Caco-2 (cell line): ENCODE measurements around the gene FAM162B. TPM values are rescaled to one million over a fixed set of nuclear protein-coding genes. Genes with fewer than 3 reads are reported as not detected.

Experiments
- BruUV-seq: library from RNA; stranded (reverse); fragments of 400-500 nt; replicated peaks from 2 replicates; lab custom pipeline; 2021; lab: Mats Ljungman, UMichigan
- CTCF ChIA-PET: fragments of 300-600 bp; sonication (Branson Sonifier 250); formaldehyde crosslinking; loops from one replicate; lab custom pipeline; 2022; ENCODE audit warnings: antibody characterized with exemption; lab: Charles Lee
- POLR2A ChIA-PET: fragments of 300-600 bp; sonication (Branson Sonifier 250); formaldehyde crosslinking; loops from one replicate; lab custom pipeline; 2022; ENCODE audit warnings: antibody characterized with exemption; lab: Charles Lee
- DNase-seq, 2 experiments: peaks; one replicate each; pipeline versions ENCODE4 v3.0.0 to v3.0.0-alpha.2; 2020 to 2022
- H3K27me3 ChIP-seq: replicated peaks from 2 replicates; pipeline ENCODE4 v1.6.0; 2011; ENCODE audit warnings: low read length; ENCODE audit not compliant: control insufficient read depth, insufficient read depth
- H3K36me3 ChIP-seq: 2 replicates; pipeline ENCODE4 v1.5.1; 2011; ENCODE audit warnings: low read length; ENCODE audit not compliant: control insufficient read depth, insufficient read depth
- H3K4me1 ChIP-seq: fragments of 250-450 bp; sonication (Bioruptor Pico); 2 replicates; pipeline ENCODE4 v1.5.1; 2020; ENCODE audit warnings: mild to moderate bottlenecking
- H3K4me3 ChIP-seq: 2 replicates; pipeline ENCODE4 v1.5.1; 2011; ENCODE audit warnings: low read depth, mild to moderate bottlenecking, control low read depth, low read length
- H3K9me3 ChIP-seq: fragments of 250-450 bp; sonication (Bioruptor Pico); 2 replicates; pipeline ENCODE4 v1.5.1; 2020; ENCODE audit warnings: mild to moderate bottlenecking, moderate library complexity
- H3K27ac Mint-ChIP-seq: one replicate; pipeline ENCODE4 v1.8.0; 2022; ENCODE audit warnings: mixed read lengths; ENCODE audit not compliant: unreplicated experiment
- H3K27me3 Mint-ChIP-seq: one replicate; pipeline ENCODE4 v1.8.0; 2022; ENCODE audit warnings: mixed read lengths; ENCODE audit not compliant: insufficient read depth, unreplicated experiment
- H3K36me3 Mint-ChIP-seq: one replicate; pipeline ENCODE4 v1.8.0; 2022; ENCODE audit warnings: mild to moderate bottlenecking, mixed read lengths; ENCODE audit not compliant: insufficient read depth, unreplicated experiment
- H3K4me1 Mint-ChIP-seq: one replicate; pipeline ENCODE4 v1.8.0; 2022; ENCODE audit warnings: low read depth, mixed read lengths; ENCODE audit not compliant: unreplicated experiment
- H3K4me3 Mint-ChIP-seq: one replicate; pipeline ENCODE4 v1.8.0; 2022; ENCODE audit warnings: mild to moderate bottlenecking, moderate library complexity, mixed read lengths; ENCODE audit not compliant: unreplicated experiment
- H3K9me3 Mint-ChIP-seq: one replicate; pipeline ENCODE4 v1.8.0; 2022; ENCODE audit warnings: mixed read lengths; ENCODE audit not compliant: unreplicated experiment
- intact Hi-C: fragments of 100-400 bp; cut with micrococcal nuclease; formaldehyde crosslinking; loops from one replicate; pipeline ENCODE4 v1.10.0; 2022; ENCODE audit not compliant: unreplicated experiment
- total RNA-seq: library from RNA; stranded (reverse); gene quantifications from 2 replicates; pipeline ENCODE4 v1.2.3, GENCODE V29; 2022
- TF ChIP-seq, protein P1 (sequence below), 2 experiments: fragments of 200-600 bp in 1 of 2; IDR thresholded peaks; 1 replicate in 1 of 2; 2 replicates in 1 of 2; pipeline versions ENCODE4 v1.5.1 to v1.8.0; 2011 to 2022; ENCODE audit warnings: antibody characterized with exemption in 1 of 2, control low read depth in 1 of 2, inconsistent platforms in 1 of 2, low read depth in 1 of 2, low read length in 1 of 2, mild to moderate bottlenecking in 1 of 2, moderate library complexity in 1 of 2; ENCODE audit not compliant: insufficient read depth in 1 of 2, severe bottlenecking in 1 of 2, unreplicated experiment in 1 of 2

FAM162B gene
- total RNA-seq, 1 experiment from 2014 or later, result not detected

DNA sequence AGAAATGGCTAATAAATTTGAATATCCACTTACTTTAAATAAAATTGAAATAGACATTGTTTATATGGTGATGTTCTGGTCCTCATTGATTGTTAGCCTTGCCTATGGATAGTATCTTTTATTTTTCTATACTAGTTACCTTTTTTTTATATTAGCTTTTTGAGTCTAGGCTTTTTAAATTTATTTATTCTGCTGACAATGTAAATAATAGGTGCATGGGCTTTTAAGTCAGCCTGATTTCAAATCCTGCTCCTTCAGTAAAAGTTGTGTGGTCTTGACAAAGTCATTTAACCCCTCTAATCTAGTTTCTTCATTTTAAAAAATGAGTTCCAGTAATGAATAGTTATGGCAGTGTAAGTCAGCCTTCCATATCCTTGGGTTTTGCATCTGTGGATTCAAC is 38.6 kb downstream of the FAM162B start:
- no TSS peak for BruUV-seq
- H3K4me1 ChIP-seq, result no peaks in the 10 kb centered on the region
- no peak overlapping the region for H3K4me3 ChIP-seq
- no peaks in the 10 kb centered on the region for H3K27me3 ChIP-seq
- intact Hi-C loops, result no loop called here
- Mint-ChIP-seq H3K27ac (no peak overlapping the region), H3K9me3 (no peaks in the 10 kb centered on the region), H3K27me3 (no peaks in the 10 kb centered on the region), H3K36me3 (peaks cover 9% of the 10 kb centered on the region), H3K4me1 (no peaks in the 10 kb centered on the region), H3K4me3 (no peak overlapping the region)
- POLR2A ChIA-PET, result no interaction called here
- H3K9me3 ChIP-seq, result no peaks in the 10 kb centered on the region
- CTCF ChIA-PET, result no interaction called here
- DNase-seq, result no peak
- no peaks in the 10 kb centered on the region for H3K36me3 ChIP-seq
- TF ChIP-seq, protein P1, sequence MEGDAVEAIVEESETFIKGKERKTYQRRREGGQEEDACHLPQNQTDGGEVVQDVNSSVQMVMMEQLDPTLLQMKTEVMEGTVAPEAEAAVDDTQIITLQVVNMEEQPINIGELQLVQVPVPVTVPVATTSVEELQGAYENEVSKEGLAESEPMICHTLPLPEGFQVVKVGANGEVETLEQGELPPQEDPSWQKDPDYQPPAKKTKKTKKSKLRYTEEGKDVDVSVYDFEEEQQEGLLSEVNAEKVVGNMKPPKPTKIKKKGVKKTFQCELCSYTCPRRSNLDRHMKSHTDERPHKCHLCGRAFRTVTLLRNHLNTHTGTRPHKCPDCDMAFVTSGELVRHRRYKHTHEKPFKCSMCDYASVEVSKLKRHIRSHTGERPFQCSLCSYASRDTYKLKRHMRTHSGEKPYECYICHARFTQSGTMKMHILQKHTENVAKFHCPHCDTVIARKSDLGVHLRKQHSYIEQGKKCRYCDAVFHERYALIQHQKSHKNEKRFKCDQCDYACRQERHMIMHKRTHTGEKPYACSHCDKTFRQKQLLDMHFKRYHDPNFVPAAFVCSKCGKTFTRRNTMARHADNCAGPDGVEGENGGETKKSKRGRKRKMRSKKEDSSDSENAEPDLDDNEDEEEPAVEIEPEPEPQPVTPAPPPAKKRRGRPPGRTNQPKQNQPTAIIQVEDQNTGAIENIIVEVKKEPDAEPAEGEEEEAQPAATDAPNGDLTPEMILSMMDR (IDR thresholded peaks at IDR 0.05; ENCODE audit: insufficient read depth in 1 of 2, low read depth in 1 of 2, low read length in 1 of 2, severe bottlenecking in 1 of 2, unreplicated experiment in 1 of 2), result no peak

DNA sequence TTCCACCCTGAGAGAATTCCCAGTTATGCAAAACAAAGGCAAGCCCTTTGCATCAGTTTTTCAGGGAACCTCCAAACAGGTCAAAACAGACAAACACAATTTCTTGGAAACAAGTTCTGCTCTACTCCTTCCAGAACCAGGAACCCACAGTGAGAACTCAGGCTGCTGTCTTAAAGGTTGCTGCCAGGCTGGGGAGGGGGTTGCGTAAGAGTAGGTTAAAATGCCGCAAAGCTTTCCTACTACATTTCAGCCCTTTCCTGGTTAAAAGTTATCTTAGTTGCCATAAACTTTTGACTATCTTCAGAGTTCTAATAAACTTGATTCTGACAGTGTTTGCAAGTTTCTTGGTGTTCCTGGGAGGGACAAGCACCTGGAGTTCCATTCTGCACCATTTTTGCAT is 50.8 kb downstream of the FAM162B start:
- Mint-ChIP-seq H3K4me1 (no peaks in the 10 kb centered on the region), H3K36me3 (peaks cover 36% of the 10 kb centered on the region), H3K27me3 (no peaks in the 10 kb centered on the region), H3K9me3 (no peaks in the 10 kb centered on the region), H3K4me3 (no peak overlapping the region), H3K27ac (no peak overlapping the region)
- intact Hi-C loops, result no loop called here
- H3K4me1 ChIP-seq, result no peaks in the 10 kb centered on the region; the same call in 1 of the 2 replicates
- DNase-seq, result peak in 1 of 2 experiments; percentile 2
- H3K36me3 ChIP-seq, result no peaks in the 10 kb centered on the region
- no peak overlapping the region for H3K4me3 ChIP-seq
- H3K9me3 ChIP-seq, result no peaks in the 10 kb centered on the region
- H3K27me3 ChIP-seq, result no peaks in the 10 kb centered on the region
- ChIA-PET POLR2A (no interaction called here), CTCF (no interaction called here)
- no TSS peak for BruUV-seq
- TF ChIP-seq, protein P1 (IDR thresholded peaks at IDR 0.05; ENCODE audit: insufficient read depth in 1 of 2, low read depth in 1 of 2, low read length in 1 of 2, severe bottlenecking in 1 of 2, unreplicated experiment in 1 of 2), result no peak

DNA sequence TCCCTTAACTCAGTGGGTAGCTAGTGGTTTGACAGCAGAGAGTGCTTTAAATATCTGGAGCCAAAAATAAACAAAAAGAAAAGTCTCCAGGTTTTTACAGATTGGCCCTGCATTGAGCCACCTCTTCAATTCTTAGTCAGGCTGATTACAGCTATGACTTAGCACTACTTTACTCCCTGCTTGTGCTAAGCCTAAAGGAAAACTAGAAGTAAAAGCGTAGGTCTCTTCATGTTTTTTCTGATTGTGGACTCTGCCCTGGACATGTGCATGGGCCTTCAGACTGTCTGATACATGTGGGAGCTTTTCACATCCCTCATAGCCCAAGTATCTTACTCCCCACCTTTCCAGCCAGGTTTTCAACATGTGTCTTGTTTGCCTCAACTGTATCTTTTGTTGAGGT is 51.2 kb downstream of the FAM162B start:
- no peaks in the 10 kb centered on the region for H3K4me1 Mint-ChIP-seq
- DNase-seq, result no peak
- peaks cover 33% of the 10 kb centered on the region for H3K36me3 Mint-ChIP-seq
- no peaks in the 10 kb centered on the region for H3K9me3 Mint-ChIP-seq
- CTCF ChIA-PET, result no interaction called here
- no peaks in the 10 kb centered on the region; the same call in 1 of the 2 replicates for H3K4me1 ChIP-seq
- H3K27ac Mint-ChIP-seq, result no peak overlapping the region
- intact Hi-C loops, result no loop called here
- no peaks in the 10 kb centered on the region for H3K36me3 ChIP-seq
- no peaks in the 10 kb centered on the region for H3K27me3 Mint-ChIP-seq
- no peaks in the 10 kb centered on the region for H3K9me3 ChIP-seq
- no peak overlapping the region for H3K4me3 Mint-ChIP-seq
- no peaks in the 10 kb centered on the region for H3K27me3 ChIP-seq
- H3K4me3 ChIP-seq, result no peak overlapping the region
- POLR2A ChIA-PET, result interaction anchor here (0.6 kb wide), 1 partner anchor 142 kb away, joined by 5 read pairs; no protein-coding TSS in a partner anchor
- no TSS peak for BruUV-seq
- TF ChIP-seq, protein P1 (IDR thresholded peaks at IDR 0.05; ENCODE audit: insufficient read depth in 1 of 2, low read depth in 1 of 2, low read length in 1 of 2, severe bottlenecking in 1 of 2, unreplicated experiment in 1 of 2), result no peak
